GM10266 (cell line): ENCODE results near the gene UST.
A peak's percentile ranks its signal among the peaks of the same experiment; 100 is the strongest.

Source experiments
- DNase-seq: peaks from one replicate; pipeline ENCODE4 v3.0.0; 2012; ENCODE audit errors: extremely low spot score
- CTCF ChIP-seq: IDR thresholded peaks from 2 replicates; pipeline ENCODE4 v1.5.1; 2012; ENCODE audit warnings: mild to moderate bottlenecking, low read depth; ENCODE audit not compliant: control insufficient read depth, insufficient read depth; ENCODE audit errors: missing control alignments

The UST gene

GRCh38 chr6:149049230-149049629 lies 302.4 kb downstream of the UST start:
- no peak for TF ChIP-seq CTCF
- no peak for DNase-seq

GRCh38 chr6:149050160-149050559 lies 303.3 kb downstream of the UST start:
- DNase-seq, result no peak
- no peak for TF ChIP-seq CTCF

GRCh38 chr6:149052350-149053106 lies 305.7 kb downstream of the UST start:
- no peak for TF ChIP-seq CTCF
- no peak for DNase-seq

GRCh38 chr6:149053848-149054558 lies 307.2 kb downstream of the UST start:
- no peak for TF ChIP-seq CTCF
- DNase-seq, result no peak

- no peak for DNase-seq
- no peak for TF ChIP-seq CTCF
Measured at GRCh38 chr6:149054559-149055194, 307.8 kb downstream of the UST start.

GRCh38 chr6:149055195-149055899 lies 308.5 kb downstream of the UST start:
- DNase-seq, result peak; percentile 25
- TF ChIP-seq CTCF, result no peak
